Thymus (tissue), 11 donors: ENCODE results near the gene ST13. TPM values are rescaled to one million over a fixed set of nuclear protein-coding genes. Genes with fewer than 3 reads are reported as not detected.
"Not testable (repeated sequence)": the region's sequence is repeated elsewhere in the genome, so short reads cannot be mapped to it uniquely, and the experiment has no call there.

ENCODE experiments used
- DNase-seq, 9 donors: peaks; one replicate each; pipeline ENCODE4 v3.0.0-alpha.2; 2013; ENCODE audit warnings: low spot score in 9 of 9, low read depth in 6 of 9, missing footprints in 1 of 9
- H3K27ac ChIP-seq, 2 donors: one replicate each; pipeline ENCODE4 v1.5.1; 2013; ENCODE audit warnings: control low read depth in 1 of 2, low read depth in 1 of 2, low read length in 1 of 2, mild to moderate bottlenecking in 1 of 2, moderate library complexity in 1 of 2
- H3K27me3 ChIP-seq, 2 donors: one replicate each; pipeline ENCODE4 v1.5.1; 2013; ENCODE audit warnings: low read length in 1 of 2; ENCODE audit not compliant: control insufficient read depth in 2 of 2, insufficient read depth in 1 of 2
- H3K36me3 ChIP-seq, 2 donors: one replicate each; pipeline ENCODE4 v1.5.1; 2013; ENCODE audit warnings: low read length in 1 of 2, mild to moderate bottlenecking in 1 of 2, moderate library complexity in 1 of 2; ENCODE audit not compliant: control insufficient read depth in 2 of 2, insufficient read depth in 2 of 2
- H3K4me1 ChIP-seq, 2 donors: one replicate each; pipeline ENCODE4 v1.5.1; 2013; ENCODE audit warnings: low read length in 2 of 2; ENCODE audit not compliant: control insufficient read depth in 2 of 2, insufficient read depth in 2 of 2
- H3K4me3 ChIP-seq, 2 donors: one replicate each; pipeline ENCODE4 v1.5.1; 2013; ENCODE audit warnings: low read length in 2 of 2, control low read depth in 1 of 2, mild to moderate bottlenecking in 1 of 2
- H3K9me3 ChIP-seq, 2 donors: one replicate each; pipeline ENCODE4 v1.5.1; 2013; ENCODE audit warnings: low read length in 1 of 2, mild to moderate bottlenecking in 1 of 2; ENCODE audit not compliant: control insufficient read depth in 2 of 2, insufficient read depth in 1 of 2
- WGBS: extraction: QIAGEN DNeasy Blood & Tissue Kit; methylation state at CpG from one replicate; pipeline ENCODE4 v1.1.7; 2013; 5-methylcytosine and 5-hydroxymethylcytosine counted together
- polyA plus RNA-seq: library from polyadenylated mRNA; stranded (reverse); fragments of 200-250 nt; gene quantifications from one replicate; pipeline ENCODE4 v1.2.3, GENCODE V29; 2013
- total RNA-seq: library from RNA; stranded (reverse); fragments of 120-200 nt; gene quantifications from one replicate; pipeline ENCODE4 v1.2.4, GENCODE V29; 2013
- donor health status: healthy.

ST13 gene
- total and polyA plus RNA-seq, 2 donors = 121 to 240 TPM

GRCh38 chr22:40781749-40782148 lies 74.7 kb downstream of the ST13 start:
- not testable (repeated sequence) for DNase-seq, H3K27me3 ChIP-seq, H3K9me3 ChIP-seq, H3K27ac ChIP-seq, H3K4me3 ChIP-seq, H3K4me1 ChIP-seq
- peaks cover 10 to 25% of the 10 kb centered on the region in 2 donors for H3K36me3 ChIP-seq
- WGBS = 98% methylated on average over 14 of the region's 14 CpGs

Other genes with a start within 250 kb of the ST13 start
- gene MRTFA, start 219.9 kb downstream of the ST13 start, total RNA-seq = 16.8 TPM
- 37.0 TPM for gene MRTFA, start 219.9 kb downstream of the ST13 start, polyA plus RNA-seq
- 0.24 TPM for gene MCHR1, start 177.2 kb downstream of the ST13 start, total RNA-seq
- gene MCHR1, start 177.2 kb downstream of the ST13 start, polyA plus RNA-seq = 0.39 TPM
- gene SLC25A17, start 37.3 kb downstream of the ST13 start, total RNA-seq = 20.2 TPM
- 23.0 TPM for gene SLC25A17, start 37.3 kb downstream of the ST13 start, polyA plus RNA-seq
- gene XPNPEP3, start 509 bp upstream of the ST13 start, total RNA-seq = 6.1 TPM
- gene XPNPEP3, start 509 bp upstream of the ST13 start, polyA plus RNA-seq = 7.1 TPM
- gene DNAJB7, start 5.5 kb upstream of the ST13 start, total RNA-seq = not detected
- gene DNAJB7, start 5.5 kb upstream of the ST13 start, polyA plus RNA-seq = not detected
- 86.9 TPM for gene RBX1, start 94.7 kb upstream of the ST13 start, total RNA-seq
- gene RBX1, start 94.7 kb upstream of the ST13 start, polyA plus RNA-seq = 87.6 TPM
- 17.1 TPM for gene EP300, start 236.0 kb upstream of the ST13 start, total RNA-seq
- 11.1 TPM for gene EP300, start 236.0 kb upstream of the ST13 start, polyA plus RNA-seq